ENCODE measurements around the gene CNN2. TPM values are rescaled to one million over a fixed set of nuclear protein-coding genes. Genes with fewer than 3 reads are reported as not detected.

Gene CNN2
- total and polyA plus RNA-seq, 2 of the 13 experiments (the other 11 are each of a cell fraction or from before 2014, with no cell fraction given), result 63.6 to 70.0 TPM

GRCh38 chr19:1050989-1051788 lies 24.8 kb downstream of the CNN2 start (continued):
- 0 out of 2 replicates have a peak, but pooled peaks have one; percentile 77 for TF ChIP-seq ZNF318 (CRISPR knock-in tag; IDR thresholded peaks at IDR 0.05)
- no peak for TF ChIP-seq SNAPC5 (CRISPR knock-in tag; IDR thresholded peaks at IDR 0.05; ENCODE audit: borderline replicate concordance)
- TF ChIP-seq ZNF451 (CRISPR knock-in tag; IDR thresholded peaks at IDR 0.05), result peak; percentile 73; the same call in 1 of the 2 replicates
- TF ChIP-seq POGK (CRISPR knock-in tag; conservative IDR thresholded peaks at IDR 0.05), result peak; percentile 71
- TF ChIP-seq TAF1 (CRISPR knock-in tag; IDR thresholded peaks at IDR 0.05), result peak; percentile 63
- no peak for TF ChIP-seq SP2 (CRISPR knock-in tag; IDR thresholded peaks at IDR 0.05)
- peak; percentile 69; the same call in 1 of the 2 replicates for TF ChIP-seq ZSCAN25 (CRISPR knock-in tag; IDR thresholded peaks at IDR 0.05)
- no peak for TF ChIP-seq BRCA1 (CRISPR knock-in tag; IDR thresholded peaks at IDR 0.05)
- TF ChIP-seq ZNF547 (CRISPR knock-in tag; IDR thresholded peaks at IDR 0.05), result peak; percentile 88; the same call in 1 of the 2 replicates
- TF ChIP-seq XRCC5 (optimal IDR thresholded peaks at IDR 0.05; ENCODE audit: low read length), result peak; percentile 68
- TF ChIP-seq ESRRA (CRISPR knock-in tag; IDR thresholded peaks at IDR 0.05; ENCODE audit: low read depth), result peak; percentile 77; the same call in 1 of the 2 replicates
- peak; percentile 88 for TF ChIP-seq TMF1 (CRISPR knock-in tag; IDR thresholded peaks at IDR 0.05; ENCODE audit: low read depth)
- peak; percentile 81 for TF ChIP-seq RNF2 (conservative IDR thresholded peaks at IDR 0.05; ENCODE audit: low read depth)
- TF ChIP-seq ZNF33A (CRISPR knock-in tag; IDR thresholded peaks at IDR 0.05; ENCODE audit: borderline replicate concordance), result no peak
- peak; percentile 62 for TF ChIP-seq ZGPAT (CRISPR knock-in tag; IDR thresholded peaks at IDR 0.05)

Measured in HepG2 (cell line).